B cell (primary cell): ENCODE results near the gene RIIAD1.

Experiments
- EZH2 ChIP-seq: IDR thresholded peaks from 2 replicates; pipeline ENCODE4 v1.6.1; 2012; ENCODE audit warnings: borderline replicate concordance, low read depth, mild to moderate bottlenecking, moderate library complexity, low read length; ENCODE audit not compliant: insufficient read depth, poor library complexity, severe bottlenecking
- TF ChIP-seq, protein P1 (sequence below): fragments of 200-600 bp; IDR thresholded peaks from one replicate; pipeline ENCODE4 v1.8.0; 2022; ENCODE audit warnings: antibody characterized with exemption, mild to moderate bottlenecking

DNA sequence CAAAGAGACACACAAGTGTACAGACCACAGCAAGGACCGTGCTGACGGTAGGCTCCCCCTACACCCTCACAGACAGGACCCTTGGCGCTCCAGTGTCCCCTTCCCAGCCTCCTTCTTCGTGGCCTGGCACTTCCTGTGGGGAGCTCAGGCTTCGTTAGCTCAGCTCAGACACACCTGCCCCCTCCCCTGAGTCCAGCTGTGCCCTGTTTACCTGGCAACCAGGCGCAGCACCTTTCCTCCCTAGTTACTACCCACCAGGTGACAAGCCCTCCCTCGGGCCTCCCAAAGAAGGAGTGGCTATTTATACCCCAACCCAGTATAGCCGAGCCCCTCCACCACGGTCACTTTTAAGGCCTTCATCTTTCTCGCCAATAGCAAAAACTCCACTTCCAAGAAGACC lies 9.4 kb upstream of the RIIAD1 start:
- TF ChIP-seq, protein P1, sequence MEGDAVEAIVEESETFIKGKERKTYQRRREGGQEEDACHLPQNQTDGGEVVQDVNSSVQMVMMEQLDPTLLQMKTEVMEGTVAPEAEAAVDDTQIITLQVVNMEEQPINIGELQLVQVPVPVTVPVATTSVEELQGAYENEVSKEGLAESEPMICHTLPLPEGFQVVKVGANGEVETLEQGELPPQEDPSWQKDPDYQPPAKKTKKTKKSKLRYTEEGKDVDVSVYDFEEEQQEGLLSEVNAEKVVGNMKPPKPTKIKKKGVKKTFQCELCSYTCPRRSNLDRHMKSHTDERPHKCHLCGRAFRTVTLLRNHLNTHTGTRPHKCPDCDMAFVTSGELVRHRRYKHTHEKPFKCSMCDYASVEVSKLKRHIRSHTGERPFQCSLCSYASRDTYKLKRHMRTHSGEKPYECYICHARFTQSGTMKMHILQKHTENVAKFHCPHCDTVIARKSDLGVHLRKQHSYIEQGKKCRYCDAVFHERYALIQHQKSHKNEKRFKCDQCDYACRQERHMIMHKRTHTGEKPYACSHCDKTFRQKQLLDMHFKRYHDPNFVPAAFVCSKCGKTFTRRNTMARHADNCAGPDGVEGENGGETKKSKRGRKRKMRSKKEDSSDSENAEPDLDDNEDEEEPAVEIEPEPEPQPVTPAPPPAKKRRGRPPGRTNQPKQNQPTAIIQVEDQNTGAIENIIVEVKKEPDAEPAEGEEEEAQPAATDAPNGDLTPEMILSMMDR, result no peak
- TF ChIP-seq EZH2, result no peak
